Thyroid gland (tissue), 4 donors: ENCODE data around the gene SESN1. TPM values are rescaled to one million over a fixed set of nuclear protein-coding genes. Genes with fewer than 3 reads are reported as not detected.
A peak's percentile ranks its signal among the peaks of the same experiment; 100 is the strongest.

Source experiments
- DNase-seq, 2 donors: peaks; one replicate each; pipeline ENCODE4 v3.0.0-alpha.2; 2019
- H3K27ac ChIP-seq, 3 donors: fragments of 200-600 bp; sonication (generic); 1 replicate in 2 of 3; 2 replicates in 1 of 3; pipeline ENCODE4 v1.5.1; 2016 to 2019; ENCODE audit warnings: mild to moderate bottlenecking in 1 of 3, moderate library complexity in 1 of 3
- H3K27me3 ChIP-seq: fragments of 200-600 bp; sonication (generic); one replicate; pipeline ENCODE4 v1.5.1; 2019
- H3K36me3 ChIP-seq, 2 donors: fragments of 200-600 bp; sonication (generic); one replicate each; pipeline ENCODE4 v1.5.1; 2016 to 2019
- H3K4me1 ChIP-seq, 2 donors: fragments of 200-600 bp; sonication (generic); one replicate each; pipeline ENCODE4 v1.5.1; 2017 to 2019
- H3K4me3 ChIP-seq, 3 donors: fragments of 200-600 bp; sonication (generic); replicated peaks in 1 of 3; 1 replicate in 2 of 3; 2 replicates in 1 of 3; pipeline ENCODE4 v1.5.1; 2016; ENCODE audit warnings: mild to moderate bottlenecking in 1 of 3
- H3K9me3 ChIP-seq: fragments of 200-600 bp; sonication (generic); one replicate; pipeline ENCODE4 v1.5.1; 2017
- CTCF ChIP-seq, 6 experiments: fragments of 200-600 bp in 3 of 6; fragments of 450-650 bp in 3 of 6; sonication (generic) in 3 of 6; IDR thresholded peaks; one replicate each; pipeline ENCODE4 v1.5.1; 2016 to 2019; ENCODE audit warnings: antibody characterized with exemption in 6 of 6, mild to moderate bottlenecking in 2 of 6, inconsistent platforms in 1 of 6, moderate library complexity in 1 of 6
- POLR2A ChIP-seq, 2 donors: fragments of 450-650 bp; IDR thresholded peaks; one replicate each; pipeline ENCODE4 v1.6.1; 2017; ENCODE audit warnings: antibody characterized with exemption in 2 of 2, mild to moderate bottlenecking in 2 of 2, moderate library complexity in 1 of 2
- WGBS, 2 donors: methylation state at CpG; one replicate each; pipeline ENCODE4 v1.1.5; 2017; 5-methylcytosine and 5-hydroxymethylcytosine counted together
- intact Hi-C: fragments of 100-400 bp; cut with DNase I; formaldehyde crosslinking; loops from one replicate; pipeline ENCODE4 v1.15.1; 2023
- total RNA-seq, 4 donors: library from RNA; depleted of rRNA; stranded (reverse); fragments of >200 nt; gene quantifications; one replicate each; pipeline ENCODE4 v1.2.3, GENCODE V29; 2016

Gene SESN1
- total RNA-seq, 4 donors from 2014 or later = 43.8 to 68.1 (median 58.1) TPM

GRCh38 chr6:109103942-109104341 is 9.3 kb upstream of the SESN1 start:
- DNase-seq = no peak
- Histone ChIP-seq H3K36me3 (no peaks in the 10 kb centered on the region), H3K4me1 (no peaks in the 10 kb centered on the region), H3K27me3 (no peaks in the 10 kb centered on the region), H3K27ac (no peak overlapping the region), H3K4me3 (no peak overlapping the region), H3K9me3 (no peaks in the 10 kb centered on the region)
- intact Hi-C loops = no loop called here
- TF ChIP-seq POLR2A (IDR thresholded peaks at IDR 0.05) (no peak), CTCF (IDR thresholded peaks at IDR 0.05) (no peak)

GRCh38 chr6:109102762-109103161 is 8.1 kb upstream of the SESN1 start:
- Histone ChIP-seq H3K9me3 (no peaks in the 10 kb centered on the region), H3K4me1 (no peaks in the 10 kb centered on the region), H3K36me3 (no peaks in the 10 kb centered on the region), H3K4me3 (no peak overlapping the region), H3K27ac (no peak overlapping the region), H3K27me3 (no peaks in the 10 kb centered on the region)
- whole genome bisulfite sequencing, 2 donors = 72 to 83% methylated on average over 1 of the region's 1 CpG
- intact Hi-C loops = no loop called here
- no peak for TF ChIP-seq POLR2A (IDR thresholded peaks at IDR 0.05)
- TF ChIP-seq CTCF (IDR thresholded peaks at IDR 0.05) = no peak
- no peak for DNase-seq

- no peaks in the 10 kb centered on the region for H3K9me3 ChIP-seq
- intact Hi-C loops = loop anchor here (10.0 kb wide), 1 partner anchor 543 kb away; no protein-coding TSS in a partner anchor
- TF ChIP-seq POLR2A (IDR thresholded peaks at IDR 0.05) (no peak), CTCF (IDR thresholded peaks at IDR 0.05) (no peak)
- H3K36me3 ChIP-seq = no peaks in the 10 kb centered on the region
- no peak overlapping the region for H3K4me3 ChIP-seq
- H3K27me3 ChIP-seq = no peaks in the 10 kb centered on the region
- no peak overlapping the region for H3K27ac ChIP-seq
- H3K4me1 ChIP-seq = peaks cover 0 to 12% of the 10 kb centered on the region in 2 donors
- 96 to 100% methylated on average over 1 of the region's 1 CpG for WGBS, 2 donors
- no peak for DNase-seq
Measured at GRCh38 chr6:109097661-109098060, 3.0 kb upstream of the SESN1 start.

GRCh38 chr6:109096208-109096607 is 1.6 kb upstream of the SESN1 start:
- Histone ChIP-seq H3K27me3 (no peaks in the 10 kb centered on the region), H3K4me3 (peak overlapping the region in 1 of 3 donors; percentile 80), H3K36me3 (no peaks in the 10 kb centered on the region), H3K27ac (peak overlapping the region in 1 of 3 donors; percentile 99), H3K9me3 (no peaks in the 10 kb centered on the region), H3K4me1 (peaks cover 14 to 20% of the 10 kb centered on the region in 2 donors)
- TF ChIP-seq CTCF (IDR thresholded peaks at IDR 0.05) (no peak), POLR2A (IDR thresholded peaks at IDR 0.05) (no peak)
- DNase-seq = no peak
- 68 to 74% methylated on average over 6 of the region's 6 CpGs for WGBS, 2 donors
- intact Hi-C loops = loop anchor here (10.0 kb wide), 1 partner anchor 541 kb away; no protein-coding TSS in a partner anchor

- no peaks in the 10 kb centered on the region for H3K36me3 ChIP-seq
- peak overlapping the region; percentile 17 to 80 (median 50) for H3K4me3 ChIP-seq
- no peaks in the 10 kb centered on the region for H3K9me3 ChIP-seq
- peaks cover 17 to 20% of the 10 kb centered on the region in 2 donors for H3K4me1 ChIP-seq
- TF ChIP-seq POLR2A (IDR thresholded peaks at IDR 0.05) = no peak
- TF ChIP-seq CTCF (IDR thresholded peaks at IDR 0.05) = no peak
- H3K27ac ChIP-seq = peak overlapping the region; percentile 80 to 99 (median 98)
- no peak for DNase-seq
- H3K27me3 ChIP-seq = no peaks in the 10 kb centered on the region
- intact Hi-C loops = loop anchor here (10.0 kb wide), 1 partner anchor 541 kb away; no protein-coding TSS in a partner anchor
- WGBS, 2 donors = 1% methylated on average over 8 of the region's 8 CpGs
Measured at GRCh38 chr6:109095835-109096084, 1.1 kb upstream of the SESN1 start.
